ENCODE results near the gene ZNF697.
A peak's percentile ranks its signal among the peaks of the same experiment; 100 is the strongest.
"Not testable (repeated sequence)": the region's sequence is repeated elsewhere in the genome, so short reads cannot be mapped to it uniquely, and the experiment has no call there.

The ZNF697 gene

GRCh38 chr1:119647734-119648619 is at the start of gene ZNF697:
TSS of gene ZNF697 (minus strand) at chr1:119648266. CDS start at chr1:119626100, 22,166 bp downstream.
- peak; percentile 96 for DNase-seq

DNA sequence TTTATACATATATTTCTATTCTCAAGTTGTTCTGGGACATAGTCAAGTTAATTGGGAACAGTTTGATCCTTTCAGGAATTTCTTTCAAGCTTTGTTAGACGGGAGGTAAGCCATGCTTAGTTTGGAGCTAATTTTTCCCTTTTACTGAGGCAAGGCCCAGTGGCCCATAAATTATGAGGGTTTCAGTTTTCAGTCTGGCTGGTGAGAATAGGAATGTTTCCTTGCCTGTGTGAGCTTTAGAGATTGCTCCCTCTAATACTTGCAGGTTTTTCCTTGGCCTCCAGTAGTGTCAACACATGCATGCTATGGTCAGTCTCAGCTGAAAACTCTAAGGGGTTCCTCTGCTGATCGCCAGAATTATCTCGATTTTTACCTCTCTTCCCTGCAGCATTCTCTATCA is 49.5 kb upstream of the ZNF697 start:
- no peak for DNase-seq

DNA sequence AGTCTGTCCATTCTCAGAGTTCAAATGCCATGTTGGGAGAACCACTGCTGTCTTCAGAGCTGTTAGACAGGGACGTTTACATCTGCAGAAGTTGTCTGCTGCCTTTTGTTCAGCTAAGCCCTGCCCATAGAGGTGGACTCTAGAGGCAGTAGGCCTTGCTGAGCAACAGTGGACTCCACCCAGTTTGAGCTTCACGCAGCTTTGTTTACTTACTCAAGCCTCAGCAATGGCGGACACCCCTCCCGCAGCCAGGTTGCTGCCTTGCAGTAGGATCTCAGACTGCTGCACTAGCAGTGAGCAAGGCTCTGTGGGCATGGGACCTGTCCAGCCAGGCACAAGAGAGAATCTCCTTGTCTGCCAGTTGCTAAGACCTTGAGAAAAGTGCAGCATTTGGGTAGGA is 48.8 kb upstream of the ZNF697 start:
- not testable (repeated sequence) for DNase-seq

GRCh38 chr1:119689511-119689910 is 41.4 kb upstream of the ZNF697 start:
- DNase-seq: no peak

DNA sequence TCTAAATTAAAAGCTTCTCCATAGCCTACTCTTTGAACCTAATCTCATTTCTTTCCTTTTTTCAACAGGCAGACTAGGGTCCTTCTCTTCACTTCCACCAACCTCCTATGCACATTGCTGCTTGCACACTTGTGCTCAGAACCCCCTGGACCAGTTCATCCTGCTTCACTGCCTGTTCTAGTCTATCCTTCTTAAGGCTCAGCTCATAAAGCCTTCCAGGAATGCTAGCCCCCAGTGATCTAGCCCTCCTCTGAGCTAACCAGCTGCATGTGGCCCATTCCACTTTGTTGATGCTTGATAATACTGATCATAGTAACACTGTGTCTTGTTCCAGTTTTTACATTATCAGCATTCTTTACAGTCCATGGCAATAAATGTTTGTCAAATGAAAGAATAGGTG is 40.7 kb upstream of the ZNF697 start:
- no peak for DNase-seq

- DNase-seq: no peak
These were observed 39.5 kb upstream of the ZNF697 start for GRCh38 chr1:119687434-119688079.

GRCh38 chr1:119686661-119687060 is 38.6 kb upstream of the ZNF697 start:
- DNase-seq: no peak

DNA sequence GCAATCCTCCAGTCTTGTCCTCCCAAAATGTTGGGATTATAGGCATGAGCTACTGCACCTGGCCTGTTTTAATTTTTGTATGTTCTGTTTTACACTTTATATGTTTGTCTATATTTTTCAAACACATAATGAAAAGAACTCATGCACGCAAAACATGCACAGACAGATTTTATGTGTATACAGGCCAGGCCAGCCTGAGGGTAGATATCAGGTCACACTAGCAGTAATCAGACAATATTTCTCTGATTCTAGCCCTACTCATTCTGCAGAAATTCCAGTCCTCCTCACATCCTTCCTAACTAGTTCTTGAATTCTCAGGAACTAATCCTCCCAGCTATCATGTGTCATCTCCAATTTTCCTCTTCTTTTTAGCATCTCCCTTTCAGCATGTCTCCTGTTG is 35.8 kb upstream of the ZNF697 start:
- DNase-seq: no peak

DNA sequence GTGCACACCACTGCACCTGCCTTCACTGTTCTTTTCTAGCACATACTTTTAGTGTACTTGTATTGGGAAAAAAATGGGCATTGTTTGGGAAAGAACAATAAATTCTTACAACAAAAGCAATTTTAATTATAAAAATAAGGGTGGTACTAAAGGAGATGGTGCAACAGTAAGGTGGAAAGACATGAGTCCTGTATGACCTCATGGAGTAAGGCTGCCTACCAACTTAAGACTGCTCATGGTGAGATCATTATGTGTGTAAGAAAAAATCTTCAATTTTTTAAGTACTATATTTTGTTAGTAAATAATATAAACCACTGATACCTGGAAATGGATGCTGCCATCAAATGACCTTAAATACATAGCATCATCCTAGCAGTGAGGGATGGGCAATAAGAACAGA is 34.1 kb upstream of the ZNF697 start:
- DNase-seq: no peak

DNA sequence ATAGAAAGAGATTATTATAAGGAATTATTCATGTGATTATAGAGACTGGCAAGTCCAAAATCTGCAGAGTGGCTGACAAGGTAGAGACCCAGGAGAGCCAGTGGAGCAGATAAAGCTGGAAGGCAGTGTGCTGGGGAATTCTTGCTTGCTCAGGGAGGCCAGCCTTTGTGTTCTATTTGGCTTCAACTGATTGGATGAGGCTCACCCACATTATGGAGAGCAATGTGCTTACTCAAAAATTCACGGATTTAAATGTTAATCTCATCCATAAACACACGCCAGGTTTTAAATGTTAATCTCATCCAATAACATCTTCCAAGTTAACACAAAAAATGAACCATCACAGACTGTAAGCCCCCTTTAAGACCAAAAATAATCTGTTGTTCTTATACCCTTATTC is 33.5 kb upstream of the ZNF697 start:
- no peak for DNase-seq

- DNase-seq: no peak
These were observed 32.7 kb upstream of the ZNF697 start for GRCh38 chr1:119680723-119681122.

GRCh38 chr1:119680193-119680592 is 32.1 kb upstream of the ZNF697 start:
- DNase-seq: no peak

DNA sequence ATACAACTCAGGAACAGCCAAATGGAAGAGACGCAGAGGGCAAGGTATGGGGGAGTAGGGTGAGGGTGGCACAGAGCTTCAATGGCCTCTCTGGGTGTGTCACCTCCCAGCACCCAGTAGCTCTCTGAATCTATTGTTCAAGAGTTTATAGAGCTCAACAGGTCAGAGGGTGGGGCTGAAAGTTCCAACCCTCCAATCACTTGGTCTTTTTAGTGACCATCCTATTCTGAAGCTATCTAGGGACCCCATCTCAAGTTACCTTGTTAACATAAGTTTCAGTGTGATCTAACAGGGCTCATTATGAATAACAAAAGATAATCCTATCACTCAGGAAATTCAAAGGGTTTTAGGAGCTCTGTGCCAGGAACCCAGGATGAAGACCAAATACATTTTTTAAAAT is 31.2 kb upstream of the ZNF697 start:
- DNase-seq: no peak

DNA sequence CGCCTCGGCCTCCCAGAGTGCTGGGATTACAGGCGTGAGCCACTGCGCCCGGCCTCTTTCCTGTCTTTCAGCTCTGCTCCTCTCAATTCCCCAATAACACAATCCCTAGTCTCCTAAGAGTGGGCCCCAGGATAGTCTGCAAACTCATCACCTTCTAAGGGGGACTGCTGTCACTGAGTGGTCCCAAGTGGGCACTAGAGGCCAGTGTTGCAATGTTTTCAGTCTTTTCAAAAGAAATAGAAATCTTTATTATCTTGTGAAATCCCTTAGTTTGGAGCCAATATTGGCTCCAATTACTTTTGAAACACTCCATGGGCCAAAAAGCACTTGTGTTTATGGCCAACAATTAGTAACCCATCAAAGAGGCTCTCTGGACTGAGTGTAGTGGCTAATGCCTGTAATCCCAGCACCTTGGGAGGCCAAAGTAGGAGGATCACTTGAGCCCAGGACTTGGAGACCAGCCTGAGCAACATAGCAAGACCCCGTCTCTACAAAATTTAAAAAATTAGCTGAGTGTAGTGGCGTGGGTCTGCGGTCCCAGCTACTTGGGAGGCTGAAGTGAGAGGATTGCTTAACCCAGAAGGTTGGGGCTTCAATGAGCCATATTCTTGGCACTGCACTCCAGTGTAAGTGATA is 28.6 kb upstream of the ZNF697 start:
- DNase-seq: no peak

GRCh38 chr1:119675349-119676345 is 27.6 kb upstream of the ZNF697 start:
- DNase-seq: peak; percentile 89

- no peak for DNase-seq
These were observed 26.8 kb upstream of the ZNF697 start for GRCh38 chr1:119674835-119675289.

- DNase-seq: no peak
These were observed 26.1 kb upstream of the ZNF697 start for GRCh38 chr1:119674111-119674526.

GRCh38 chr1:119673171-119673940 is 25.3 kb upstream of the ZNF697 start:
- DNase-seq: no peak

GRCh38 chr1:119670898-119671297 is 22.8 kb upstream of the ZNF697 start:
- no peak for DNase-seq

- DNase-seq: no peak
These were observed 19.1 kb upstream of the ZNF697 start for GRCh38 chr1:119667173-119667572.

DNA sequence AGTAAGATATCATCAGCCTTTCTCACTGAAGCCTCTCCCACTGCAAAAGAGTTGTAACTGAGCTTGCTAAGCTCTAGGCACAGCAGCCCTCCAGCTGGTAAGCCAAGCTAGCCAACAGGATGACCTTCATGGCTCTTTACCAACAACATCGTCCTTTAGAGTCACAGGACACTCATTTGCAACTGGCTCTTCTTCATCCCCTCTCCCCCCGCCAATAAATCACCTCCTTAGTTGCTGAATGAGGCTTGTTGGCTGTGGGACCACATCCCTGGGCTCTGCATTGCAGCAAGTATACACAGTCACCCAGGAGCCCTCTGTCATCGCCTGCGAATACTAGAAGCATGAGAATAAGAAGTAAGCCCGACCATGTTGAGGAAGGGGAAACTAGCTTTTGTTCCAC is 16.0 kb upstream of the ZNF697 start:
- DNase-seq: no peak

- no peak for DNase-seq
These were observed 14.0 kb upstream of the ZNF697 start for GRCh38 chr1:119662034-119662437.
